SK-N-SH (cell line): ENCODE results near the gene MCF2L2. TPM values are rescaled to one million over a fixed set of nuclear protein-coding genes. Genes with fewer than 3 reads are reported as not detected.

Experiments
- CTCF ChIA-PET: fragments of 300-600, 350-600 bp; formaldehyde crosslinking; extraction: SDS; loops from one replicate; lab custom pipeline; 2021; lab: Yijun Ruan, JAX
- POLR2A ChIA-PET: fragments of 350-600 bp; sonication (Branson Sonifier 250); formaldehyde crosslinking; extraction: SDS; loops from one replicate; lab custom pipeline; 2020; ENCODE audit warnings: antibody characterized with exemption, inconsistent platforms; lab: Yijun Ruan, JAX
- DNase-seq: peaks from one replicate; pipeline ENCODE4 v3.0.0; 2012
- H2AFZ ChIP-seq: fragments of 200-600 bp; sonication (generic); 2 replicates; pipeline ENCODE4 v1.8.1; 2016; ENCODE audit warnings: antibody characterized with exemption, mild to moderate bottlenecking, low read depth
- H3F3A ChIP-seq: fragments of 200-600 bp; sonication (generic); replicated peaks from 2 replicates; pipeline ENCODE3; 2016; ENCODE audit warnings: antibody characterized with exemption, mild to moderate bottlenecking; ENCODE audit not compliant: insufficient read depth
- H3K27ac ChIP-seq, 2 experiments: fragments of 200-500 bp in 1 of 2; fragments of 200-600 bp in 1 of 2; sonication (Bioruptor generic) in 1 of 2; sonication (generic), shearing (Covaris generic) in 1 of 2; 2 replicates each; pipeline versions ENCODE4 v1.5.1 to v1.6.1; 2014 to 2016; ENCODE audit warnings: low read depth in 2 of 2, inconsistent platforms in 1 of 2, low read length in 1 of 2, mild to moderate bottlenecking in 1 of 2, mixed read lengths in 1 of 2
- H3K27me3 ChIP-seq: fragments of 200-600 bp; sonication (generic), shearing (Covaris generic); 2 replicates; pipeline ENCODE4 v1.6.1; 2016; ENCODE audit warnings: mixed run types; ENCODE audit not compliant: insufficient read depth
- H3K36me3 ChIP-seq, 2 experiments: fragments of 200-500 bp in 1 of 2; fragments of 200-600 bp in 1 of 2; sonication (Bioruptor generic) in 1 of 2; sonication (generic) in 1 of 2; replicated peaks in 1 of 2; 2 replicates each; pipeline versions ENCODE3 to v1.5.1; 2014 to 2016; ENCODE audit warnings: low read length in 1 of 2, mild to moderate bottlenecking in 1 of 2; ENCODE audit not compliant: insufficient read depth in 2 of 2, control insufficient read depth in 1 of 2
- H3K4me1 ChIP-seq, 2 experiments: fragments of 200-500 bp in 1 of 2; fragments of 200-600 bp in 1 of 2; sonication (Bioruptor generic) in 1 of 2; sonication (generic), shearing (Covaris generic) in 1 of 2; 2 replicates each; pipeline versions ENCODE4 v1.5.1 to v1.6.1; 2014 to 2016; ENCODE audit warnings: low read depth in 1 of 2, low read length in 1 of 2, mixed run types in 1 of 2; ENCODE audit not compliant: insufficient read depth in 2 of 2, control insufficient read depth in 1 of 2
- H3K4me2 ChIP-seq: fragments of 200-600 bp; sonication (generic), shearing (Covaris generic); 2 replicates; pipeline ENCODE4 v1.6.1; 2017; ENCODE audit warnings: mixed run types
- H3K4me3 ChIP-seq, 2 experiments: fragments of 200-500 bp in 1 of 2; fragments of 200-600 bp in 1 of 2; sonication (Bioruptor generic) in 1 of 2; sonication (generic), shearing (Covaris generic) in 1 of 2; 2 replicates each; pipeline versions ENCODE4 v1.5.1 to v1.8.1; 2014 to 2016; ENCODE audit warnings: low read depth in 2 of 2, inconsistent platforms in 1 of 2, low read length in 1 of 2, mild to moderate bottlenecking in 1 of 2, mixed read lengths in 1 of 2, moderate library complexity in 1 of 2
- H3K79me2 ChIP-seq: fragments of 200-600 bp; sonication (generic); 2 replicates; pipeline ENCODE4 v1.8.1; 2017; ENCODE audit warnings: mild to moderate bottlenecking; ENCODE audit not compliant: insufficient read depth
- H3K9ac ChIP-seq: fragments of 200-600 bp; sonication (generic); 2 replicates; pipeline ENCODE4 v1.6.1; 2017; ENCODE audit warnings: mixed run types
- H3K9me2 ChIP-seq: fragments of 200-600 bp; sonication (generic); 2 replicates; pipeline ENCODE4 v1.6.1; 2017; ENCODE audit warnings: mixed run types
- H3K9me3 ChIP-seq: fragments of 200-600 bp; sonication (generic); 2 replicates; pipeline ENCODE4 v1.6.1; 2017; ENCODE audit warnings: mixed run types, mild to moderate bottlenecking, moderate library complexity
- H4K20me1 ChIP-seq: fragments of 200-600 bp; sonication (generic); 2 replicates; pipeline ENCODE4 v1.6.1; 2017; ENCODE audit warnings: mild to moderate bottlenecking, mixed run types; ENCODE audit not compliant: insufficient read depth
- CHD2 ChIP-seq: fragments of 150-350 bp; IDR thresholded peaks from 2 replicates; pipeline ENCODE4 v1.6.1; 2018; ENCODE audit warnings: low read length; ENCODE audit not compliant: partially characterized antibody
- CTCF ChIP-seq: fragments of 200-600 bp; sonication (generic); IDR thresholded peaks from 2 replicates; pipeline ENCODE4 v1.6.1; 2017; ENCODE audit warnings: antibody characterized with exemption, mild to moderate bottlenecking, moderate library complexity
- ELF1 ChIP-seq: IDR thresholded peaks from 2 replicates; pipeline ENCODE4 v1.4.0; 2012
- FOSL2 ChIP-seq: IDR thresholded peaks from 2 replicates; pipeline ENCODE4 v1.4.0; 2012; ENCODE audit warnings: low read depth, mild to moderate bottlenecking, moderate library complexity, borderline replicate concordance
- GATA2 ChIP-seq: sonication (generic); formaldehyde crosslinking; IDR thresholded peaks from 2 replicates; pipeline ENCODE4 v1.5.0; 2020; ENCODE audit warnings: mild to moderate bottlenecking, missing genetic modification reagents
- MXI1 ChIP-seq: IDR thresholded peaks from 2 replicates; pipeline ENCODE4 v1.6.1; 2012; ENCODE audit warnings: mild to moderate bottlenecking, low read depth, low read length, improper control_type of control experiment
- REST ChIP-seq: IDR thresholded peaks from 2 replicates; pipeline ENCODE4 v1.6.1; 2012; ENCODE audit warnings: mild to moderate bottlenecking, low read depth, low read length, moderate library complexity
- RFX5 ChIP-seq: IDR thresholded peaks from 2 replicates; pipeline ENCODE4 v1.6.1; 2012; ENCODE audit warnings: mild to moderate bottlenecking, improper control_type of control experiment, low read length
- RXRA ChIP-seq: IDR thresholded peaks from 2 replicates; pipeline ENCODE4 v1.4.0; 2012; ENCODE audit warnings: low read depth, mild to moderate bottlenecking, borderline replicate concordance
- SIN3A ChIP-seq: IDR thresholded peaks from 2 replicates; pipeline ENCODE4 v1.6.1; 2012; ENCODE audit warnings: low read depth, mild to moderate bottlenecking, low read length, moderate library complexity, borderline replicate concordance
- SMC3 ChIP-seq: IDR thresholded peaks from 2 replicates; pipeline ENCODE4 v1.6.1; 2012; ENCODE audit warnings: low read depth, low read length, improper control_type of control experiment
- TEAD4 ChIP-seq: IDR thresholded peaks from 2 replicates; pipeline ENCODE4 v1.4.0; 2012; ENCODE audit warnings: mild to moderate bottlenecking, borderline replicate concordance; ENCODE audit not compliant: insufficient read depth
- ZBTB33 ChIP-seq: IDR thresholded peaks from 2 replicates; pipeline ENCODE4 v1.4.0; 2012; ENCODE audit warnings: low read depth, borderline replicate concordance
- WGBS: methylation state at CpG from one replicate; pipeline ENCODE4 v1.1.6; 2017; ENCODE audit warnings: low lambda C conversion rate; 5-methylcytosine and 5-hydroxymethylcytosine counted together
- polyA plus RNA-seq, 3 experiments: library from polyadenylated mRNA; depleted of rRNA; stranded (reverse); fragments of >200 nt; gene quantifications; 2 replicates each; pipeline ENCODE4 v1.2.3, GENCODE V29; 2012
- TF ChIP-seq, protein P1 (sequence below): fragments of 150-350 bp; IDR thresholded peaks from 2 replicates; pipeline ENCODE4 v1.6.1; 2017; ENCODE audit warnings: antibody characterized with exemption, low read length, low read depth, borderline replicate concordance

Gene MCF2L2
- polyA plus RNA-seq, 1 of the 3 experiments (the other 2 are of a cell fraction): 0.56 TPM

GRCh38 chr3:183226333-183226890 lies 202.0 kb downstream of the MCF2L2 start (continued):
- no peak for TF ChIP-seq REST
- TF ChIP-seq, protein P1, sequence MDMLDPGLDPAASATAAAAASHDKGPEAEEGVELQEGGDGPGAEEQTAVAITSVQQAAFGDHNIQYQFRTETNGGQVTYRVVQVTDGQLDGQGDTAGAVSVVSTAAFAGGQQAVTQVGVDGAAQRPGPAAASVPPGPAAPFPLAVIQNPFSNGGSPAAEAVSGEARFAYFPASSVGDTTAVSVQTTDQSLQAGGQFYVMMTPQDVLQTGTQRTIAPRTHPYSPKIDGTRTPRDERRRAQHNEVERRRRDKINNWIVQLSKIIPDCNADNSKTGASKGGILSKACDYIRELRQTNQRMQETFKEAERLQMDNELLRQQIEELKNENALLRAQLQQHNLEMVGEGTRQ: no peak
- TF ChIP-seq, all 33 proteins: peak for 0

- Histone ChIP-seq H3K4me1 (no peaks in the 10 kb centered on the region), H3K4me2 (no peak overlapping the region), H3K79me2 (no peaks in the 10 kb centered on the region), H3K9me2 (no peaks in the 10 kb centered on the region), H3K27ac (no peak overlapping the region), H3K36me3 (no peaks in the 10 kb centered on the region), H3F3A (no peaks in the 10 kb centered on the region), H3K4me3 (no peak overlapping the region), H4K20me1 (no peaks in the 10 kb centered on the region), H3K27me3 (no peaks in the 10 kb centered on the region), H3K9me3 (no peaks in the 10 kb centered on the region), H2AFZ (no peak overlapping the region), H3K9ac (no peak overlapping the region)
- DNase-seq: no peak
- POLR2A ChIA-PET: no interaction called here
- CTCF ChIA-PET: no interaction called here
- 71% methylated on average over 10 of the region's 11 CpGs for whole genome bisulfite sequencing
- TF ChIP-seq ELF1: no peak
- TF ChIP-seq GATA2: no peak
- TF ChIP-seq RXRA: no peak
- TF ChIP-seq TEAD4: no peak
- no peak for TF ChIP-seq RFX5
- TF ChIP-seq SMC3: no peak
- no peak for TF ChIP-seq ZBTB33
- no peak for TF ChIP-seq SIN3A
- no peak for TF ChIP-seq MXI1
- TF ChIP-seq CTCF: no peak
- TF ChIP-seq FOSL2: no peak
- no peak for TF ChIP-seq CHD2
- TF ChIP-seq REST: no peak
These were observed 204.0 kb downstream of the MCF2L2 start for GRCh38 chr3:183224180-183224970.
